Measurements from ENCODE around the gene DAPK1.

Gene DAPK1

GRCh38 chr9:87525546-87526303 is 28.1 kb downstream of the DAPK1 start:
- Histone ChIP-seq H3K27me3 (peaks cover 0 to 8% (median 0%) of the 10 kb centered on the region in 11 experiments; a peak in 3 of 22 replicates), H3K9ac (no peak overlapping the region), H4K20me1 (peaks cover 0 to 88% (median 0%) of the 10 kb centered on the region in 11 experiments; a peak in 4 of 22 replicates), H3K4me1 (peaks cover 17 to 24% (median 21%) of the 10 kb centered on the region in 10 experiments), H3K36me3 (peaks cover 0 to 5% (median 0%) of the 10 kb centered on the region in 11 experiments; a peak in 2 of 22 replicates), H3K9me3 (replicated peaks in 1 of 11) (no peaks in the 10 kb centered on the region; a peak in 1 of 22 replicates), H3K27ac (no peak overlapping the region), H3K4me3 (no peak overlapping the region), H3K4me2 (no peak overlapping the region)
- no peak for TF ChIP-seq Cebpa-rat (IDR thresholded peaks at IDR 0.05)

- no peaks in the 10 kb centered on the region; a peak in 1 of 22 replicates for H3K9me3 ChIP-seq (replicated peaks in 1 of 11)
- peaks cover 19 to 38% (median 27%) of the 10 kb centered on the region in 10 experiments for H3K4me1 ChIP-seq
- peaks cover 0 to 88% (median 0%) of the 10 kb centered on the region in 11 experiments; a peak in 4 of 22 replicates for H4K20me1 ChIP-seq
- no peak for TF ChIP-seq Cebpa-rat (IDR thresholded peaks at IDR 0.05)
- H3K36me3 ChIP-seq = peaks cover 0 to 5% (median 0%) of the 10 kb centered on the region in 11 experiments; a peak in 2 of 22 replicates
- no peak overlapping the region for H3K9ac ChIP-seq
- H3K27me3 ChIP-seq = no peaks in the 10 kb centered on the region
- no peak overlapping the region for H3K27ac ChIP-seq
- H3K4me3 ChIP-seq = no peak overlapping the region
- H3K4me2 ChIP-seq = no peak overlapping the region
These were observed 29.7 kb downstream of the DAPK1 start for GRCh38 chr9:87527211-87527916.

- Histone ChIP-seq H3K9ac (no peak overlapping the region), H3K4me2 (peak overlapping the region; percentile 14 to 88 (median 52); a peak in 19 of 22 replicates), H3K27ac (no peak overlapping the region), H3K36me3 (no peaks in the 10 kb centered on the region; a peak in 1 of 22 replicates), H3K27me3 (no peaks in the 10 kb centered on the region), H4K20me1 (peaks cover 0 to 88% (median 0%) of the 10 kb centered on the region in 11 experiments; a peak in 4 of 22 replicates), H3K4me3 (no peak overlapping the region), H3K4me1 (peaks cover 19 to 38% (median 27%) of the 10 kb centered on the region in 10 experiments), H3K9me3 (replicated peaks in 1 of 11) (no peaks in the 10 kb centered on the region; a peak in 1 of 22 replicates)
- TF ChIP-seq Cebpa-rat (IDR thresholded peaks at IDR 0.05) = no peak
These were observed 31.3 kb downstream of the DAPK1 start for GRCh38 chr9:87528969-87529368.

GRCh38 chr9:87529671-87530070 is 32.0 kb downstream of the DAPK1 start:
- Histone ChIP-seq H3K4me2 (peak overlapping the region; percentile 14 to 88 (median 52)), H3K4me3 (peak overlapping the region in 1 of 10 experiments; percentile 16; a peak in 1 of 20 replicates), H3K9ac (peak overlapping the region in 2 of 11 experiments; percentile 17 to 60; a peak in 1 of 22 replicates), H3K36me3 (no peaks in the 10 kb centered on the region; a peak in 1 of 22 replicates), H3K9me3 (replicated peaks in 1 of 11) (no peaks in the 10 kb centered on the region; a peak in 1 of 22 replicates), H3K27me3 (no peaks in the 10 kb centered on the region), H3K4me1 (peaks cover 19 to 38% (median 27%) of the 10 kb centered on the region in 10 experiments), H3K27ac (peak overlapping the region in 2 of 11 experiments; percentile 38 to 45; a peak in 3 of 22 replicates), H4K20me1 (peaks cover 0 to 82% (median 0%) of the 10 kb centered on the region in 11 experiments; a peak in 4 of 22 replicates)
- no peak for TF ChIP-seq Cebpa-rat (IDR thresholded peaks at IDR 0.05)

GRCh38 chr9:87530716-87531115 is 33.0 kb downstream of the DAPK1 start:
- Histone ChIP-seq H3K27ac (peak overlapping the region in 1 of 11 experiments; percentile 3; a peak in 1 of 22 replicates), H3K4me2 (peak overlapping the region; percentile 37 to 88 (median 49)), H3K36me3 (no peaks in the 10 kb centered on the region), H3K27me3 (no peaks in the 10 kb centered on the region), H3K4me1 (peaks cover 19 to 38% (median 27%) of the 10 kb centered on the region in 10 experiments), H3K4me3 (no peak overlapping the region), H3K9me3 (replicated peaks in 1 of 11) (no peaks in the 10 kb centered on the region; a peak in 1 of 22 replicates), H4K20me1 (peaks cover 0 to 82% (median 0%) of the 10 kb centered on the region in 11 experiments; a peak in 4 of 22 replicates), H3K9ac (no peak overlapping the region)
- no peak for TF ChIP-seq Cebpa-rat (IDR thresholded peaks at IDR 0.05)

- Histone ChIP-seq H4K20me1 (peaks cover 0 to 82% (median 0%) of the 10 kb centered on the region in 11 experiments; a peak in 4 of 22 replicates), H3K4me3 (no peak overlapping the region), H3K9ac (no peak overlapping the region), H3K27me3 (no peaks in the 10 kb centered on the region), H3K36me3 (no peaks in the 10 kb centered on the region), H3K27ac (no peak overlapping the region), H3K4me1 (peaks cover 19 to 38% (median 27%) of the 10 kb centered on the region in 10 experiments), H3K9me3 (replicated peaks in 1 of 11) (no peaks in the 10 kb centered on the region), H3K4me2 (peak overlapping the region in 8 of 11 experiments; percentile 44 to 88 (median 48); a peak in 10 of 22 replicates)
- no peak for TF ChIP-seq Cebpa-rat (IDR thresholded peaks at IDR 0.05)
These were observed 34.0 kb downstream of the DAPK1 start for GRCh38 chr9:87531370-87532295.

GRCh38 chr9:87533271-87533670 is 35.6 kb downstream of the DAPK1 start:
- Histone ChIP-seq H3K4me1 (peaks cover 19 to 38% (median 27%) of the 10 kb centered on the region in 10 experiments), H4K20me1 (peaks cover 0 to 83% (median 0%) of the 10 kb centered on the region in 11 experiments; a peak in 3 of 22 replicates), H3K4me3 (no peak overlapping the region), H3K36me3 (no peaks in the 10 kb centered on the region), H3K27me3 (no peaks in the 10 kb centered on the region), H3K27ac (no peak overlapping the region), H3K4me2 (no peak overlapping the region), H3K9ac (no peak overlapping the region), H3K9me3 (replicated peaks in 1 of 11) (no peaks in the 10 kb centered on the region)
- no peak for TF ChIP-seq Cebpa-rat (IDR thresholded peaks at IDR 0.05)

- Histone ChIP-seq H4K20me1 (peaks cover 0 to 83% (median 0%) of the 10 kb centered on the region in 11 experiments; a peak in 3 of 22 replicates), H3K27me3 (no peaks in the 10 kb centered on the region), H3K9ac (no peak overlapping the region), H3K4me1 (peaks cover 15 to 31% (median 22%) of the 10 kb centered on the region in 10 experiments), H3K36me3 (no peaks in the 10 kb centered on the region), H3K27ac (no peak overlapping the region), H3K4me2 (no peak overlapping the region), H3K9me3 (replicated peaks in 1 of 11) (no peaks in the 10 kb centered on the region), H3K4me3 (no peak overlapping the region)
- TF ChIP-seq Cebpa-rat (IDR thresholded peaks at IDR 0.05) = no peak
These were observed 36.4 kb downstream of the DAPK1 start for GRCh38 chr9:87534036-87534435.

Data from BLaER1 treated with 17β-estradiol and CSF1 and Interleukin-3, amounts not matched to agents 10 nM and 100 nM (cell line).